B cell (primary cell): Measurements from ENCODE around the gene ETFDH. TPM values are rescaled to one million over a fixed set of nuclear protein-coding genes. Genes with fewer than 3 reads are reported as not detected.
"Not testable (repeated sequence)": the region's sequence is repeated elsewhere in the genome, so short reads cannot be mapped to it uniquely, and the experiment has no call there.

ENCODE experiments used
- ATAC-seq: fragments of 200-7000 bp; cut with Tn5 transposase; one replicate; pipeline ENCODE4 v1.10.0; 2021; ENCODE audit warnings: low read depth, mild to moderate bottlenecking, moderate number of reproducible peaks, moderate library complexity
- CTCF ChIA-PET: fragments of 350-600 bp; sonication (Branson Sonifier 250); formaldehyde crosslinking; loops from one replicate; lab custom pipeline; 2021; ENCODE audit warnings: antibody characterized with exemption, inconsistent platforms; lab: Charles Lee
- POLR2A ChIA-PET: fragments of 350-600 bp; sonication (Branson Sonifier 250); formaldehyde crosslinking; loops from one replicate; lab custom pipeline; 2021; ENCODE audit warnings: antibody characterized with exemption; lab: Charles Lee
- DNase-seq: peaks from one replicate; pipeline ENCODE4 v3.0.0; 2013
- H2AFZ ChIP-seq: 2 replicates; pipeline ENCODE4 v1.6.1; 2012; ENCODE audit warnings: mild to moderate bottlenecking, low read depth, low read length; ENCODE audit not compliant: insufficient read depth, poor library complexity, severe bottlenecking
- H3K27ac ChIP-seq, 2 donors: 1 replicate in 1 of 2; 2 replicates in 1 of 2; pipeline ENCODE4 v1.5.1; 2012 to 2013; ENCODE audit warnings: low read length in 2 of 2, mild to moderate bottlenecking in 2 of 2, moderate library complexity in 1 of 2
- H3K27me3 ChIP-seq, 4 experiments: fragments of 200-600 bp in 1 of 4; sonication (generic) in 1 of 4; replicated peaks in 1 of 4; 1 replicate in 2 of 4; 2 replicates in 2 of 4; pipeline versions ENCODE4 v1.6.1 to v1.7.0; 2013 to 2016; ENCODE audit warnings: low read length in 3 of 4, mild to moderate bottlenecking in 2 of 4, mixed read lengths in 1 of 4, moderate library complexity in 1 of 4; ENCODE audit not compliant: insufficient read depth in 4 of 4, control insufficient read depth in 3 of 4; ENCODE audit errors: control extremely low read depth in 1 of 4
- H3K36me3 ChIP-seq, 2 experiments: replicated peaks in 1 of 2; 1 replicate in 1 of 2; 2 replicates in 1 of 2; pipeline versions ENCODE4 v1.6.1 to v1.7.1; 2013; ENCODE audit warnings: low read length in 1 of 2; ENCODE audit not compliant: insufficient read depth in 2 of 2, control insufficient read depth in 1 of 2; ENCODE audit errors: control extremely low read depth in 1 of 2, extremely low read depth in 1 of 2
- H3K4me1 ChIP-seq, 2 donors: fragments of 200-600 bp in 1 of 2; sonication (generic) in 1 of 2; 1 replicate in 1 of 2; 2 replicates in 1 of 2; pipeline versions ENCODE4 v1.5.1 to v1.6.1; 2013 to 2017; ENCODE audit warnings: low read length in 2 of 2; ENCODE audit not compliant: control insufficient read depth in 2 of 2, insufficient read depth in 2 of 2
- H3K4me2 ChIP-seq: replicated peaks from 2 replicates; pipeline ENCODE3; 2012; ENCODE audit warnings: mild to moderate bottlenecking, low read depth, low read length; ENCODE audit not compliant: poor library complexity, severe bottlenecking
- H3K4me3 ChIP-seq, 5 experiments: fragments of 200-600 bp in 1 of 5; sonication (generic) in 1 of 5; 1 replicate in 3 of 5; 2 replicates in 2 of 5; pipeline versions ENCODE4 v1.5.1 to v1.7.0; 2011 to 2016; ENCODE audit warnings: low read length in 4 of 5, mild to moderate bottlenecking in 4 of 5, low read depth in 2 of 5, control low read depth in 1 of 5, moderate library complexity in 1 of 5; ENCODE audit not compliant: insufficient read depth in 1 of 5; ENCODE audit errors: control extremely low read depth in 1 of 5, extremely low read depth in 1 of 5
- H3K79me2 ChIP-seq: fragments of 200-600 bp; sonication (generic); one replicate; pipeline ENCODE4 v1.6.0; 2016; ENCODE audit warnings: low read length; ENCODE audit not compliant: control insufficient read depth, insufficient read depth
- H3K9ac ChIP-seq: fragments of 200-600 bp; sonication (generic); 2 replicates; pipeline ENCODE4 v1.6.1; 2017; ENCODE audit warnings: mild to moderate bottlenecking, low read length, moderate library complexity
- H3K9me3 ChIP-seq, 3 donors: one replicate each; pipeline versions ENCODE4 v1.6.1 to v1.7.1; 2013; ENCODE audit warnings: low read length in 2 of 3; ENCODE audit not compliant: control insufficient read depth in 2 of 3, insufficient read depth in 1 of 3; ENCODE audit errors: control extremely low read depth in 1 of 3
- H4K20me1 ChIP-seq: 2 replicates; pipeline ENCODE4 v1.6.0; 2012; ENCODE audit warnings: mild to moderate bottlenecking, low read length; ENCODE audit not compliant: insufficient read depth, control insufficient read depth, poor library complexity, severe bottlenecking
- H3K27ac Mint-ChIP-seq: one replicate; pipeline ENCODE4 v1.8.0; 2021; ENCODE audit warnings: mixed read lengths
- H3K27me3 Mint-ChIP-seq: one replicate; pipeline ENCODE4 v1.8.0; 2021; ENCODE audit warnings: mixed read lengths
- H3K4me1 Mint-ChIP-seq: one replicate; pipeline ENCODE4 v1.8.0; 2021; ENCODE audit warnings: mixed read lengths
- H3K4me3 Mint-ChIP-seq: one replicate; pipeline ENCODE4 v1.8.0; 2021; ENCODE audit warnings: mixed read lengths
- H3K9me3 Mint-ChIP-seq: one replicate; pipeline ENCODE4 v1.8.0; 2022; ENCODE audit warnings: mixed read lengths; ENCODE audit not compliant: insufficient read depth
- CTCF ChIP-seq: fragments of 200-600 bp; IDR thresholded peaks from one replicate; pipeline ENCODE4 v1.8.0; 2022; ENCODE audit warnings: antibody characterized with exemption, mild to moderate bottlenecking
- EZH2 ChIP-seq: IDR thresholded peaks from 2 replicates; pipeline ENCODE4 v1.6.1; 2012; ENCODE audit warnings: borderline replicate concordance, low read depth, mild to moderate bottlenecking, moderate library complexity, low read length; ENCODE audit not compliant: insufficient read depth, poor library complexity, severe bottlenecking
- WGBS: methylation state at CpG from one replicate; pipeline ENCODE4 v1.1.5; 2013; ENCODE audit warnings: missing lambda C conversion rate; ENCODE audit not compliant: insufficient coverage; 5-methylcytosine and 5-hydroxymethylcytosine counted together
- intact Hi-C: fragments of 100-400 bp; cut with micrococcal nuclease; formaldehyde crosslinking; loops from one replicate; pipeline ENCODE4 v1.10.0; 2022
- polyA plus RNA-seq: library from polyadenylated mRNA; depleted of rRNA; stranded (reverse); fragments of >200 nt; gene quantifications from 2 replicates; pipeline ENCODE4 v1.2.3, GENCODE V29; 2012
- total RNA-seq, 2 donors: library from RNA; stranded (reverse); fragments of 120-200 nt in 1 of 2; gene quantifications; 1 replicate in 1 of 2; 2 replicates in 1 of 2; pipeline versions ENCODE4 v1.2.3 to v1.2.4, GENCODE V29; 2013 to 2022

Gene ETFDH
- total and polyA plus RNA-seq, 2 donors (not counting 1 experiment from before 2014, with no cell fraction given) = 7.8 to 10.8 TPM

- Histone ChIP-seq H3K4me2 (no peak overlapping the region), H3K79me2 (no peaks in the 10 kb centered on the region), H3K4me3 (no peak overlapping the region), H3K27ac (no peak overlapping the region), H3K27me3 (no peaks in the 10 kb centered on the region), H4K20me1 (no peaks in the 10 kb centered on the region), H2AFZ (no peak overlapping the region), H3K9ac (no peak overlapping the region), H3K9me3 (no peaks in the 10 kb centered on the region), H3K4me1 (no peaks in the 10 kb centered on the region), H3K36me3 (peaks cover 4 to 6% of the 10 kb centered on the region in 2 experiments)
- CTCF ChIA-PET = no interaction called here
- ATAC-seq (no peak), DNase-seq (no peak)
- intact Hi-C loops = no loop called here
- TF ChIP-seq CTCF = no peak
- no peak for TF ChIP-seq EZH2
- Mint-ChIP-seq H3K4me3 (no peak overlapping the region), H3K9me3 (no peaks in the 10 kb centered on the region), H3K27ac (no peak overlapping the region), H3K27me3 (no peaks in the 10 kb centered on the region), H3K4me1 (no peaks in the 10 kb centered on the region)
- POLR2A ChIA-PET = no interaction called here
- 100% methylated on average over 1 of the region's 4 CpGs for WGBS
Observed at GRCh38 chr4:158704274-158704673, 32.2 kb downstream of the ETFDH start.

GRCh38 chr4:158710814-158711213 lies 38.7 kb downstream of the ETFDH start:
- no peaks in the 10 kb centered on the region for H3K4me1 Mint-ChIP-seq
- whole genome bisulfite sequencing = no CpG with 5 or more reads among the region's 1 CpG
- Histone ChIP-seq H3K27me3 (no peaks in the 10 kb centered on the region), H4K20me1 (no peaks in the 10 kb centered on the region), H3K27ac (no peak overlapping the region), H3K9me3 (no peaks in the 10 kb centered on the region), H3K4me2 (no peak overlapping the region), H3K79me2 (no peaks in the 10 kb centered on the region), H3K4me3 (no peak overlapping the region), H2AFZ (no peak overlapping the region), H3K4me1 (no peaks in the 10 kb centered on the region), H3K9ac (no peak overlapping the region), H3K36me3 (peaks cover 21 to 57% of the 10 kb centered on the region in 2 experiments)
- no peaks in the 10 kb centered on the region for H3K9me3 Mint-ChIP-seq
- H3K27me3 Mint-ChIP-seq = no peaks in the 10 kb centered on the region
- no peak overlapping the region for H3K4me3 Mint-ChIP-seq
- ChIA-PET CTCF (interaction anchor here (0.7 to 1.7 kb wide), 4 partner anchors 16 to 492 kb away, joined by 3 to 5 read pairs (median 3); no protein-coding TSS in a partner anchor), POLR2A (no interaction called here)
- DNase-seq (no peak), ATAC-seq (no peak)
- TF ChIP-seq CTCF = no peak
- no peak for TF ChIP-seq EZH2
- H3K27ac Mint-ChIP-seq = no peak overlapping the region
- intact Hi-C loops = no loop called here

GRCh38 chr4:158712622-158713021 lies 40.5 kb downstream of the ETFDH start:
- POLR2A ChIA-PET, H3K27me3 Mint-ChIP-seq, H4K20me1 ChIP-seq, H3K4me1 ChIP-seq, H2AFZ ChIP-seq, CTCF ChIA-PET, H3K4me3 ChIP-seq, ATAC-seq, H3K9ac ChIP-seq, DNase-seq, H3K4me2 ChIP-seq, H3K9me3 Mint-ChIP-seq, H3K4me1 Mint-ChIP-seq, H3K4me3 Mint-ChIP-seq, H3K79me2 ChIP-seq, H3K27ac ChIP-seq, intact Hi-C loops, H3K27ac Mint-ChIP-seq, H3K27me3 ChIP-seq, H3K9me3 ChIP-seq: not testable (repeated sequence)
- WGBS = 100% methylated on average over 1 of the region's 4 CpGs
- H3K36me3 ChIP-seq = peaks cover 21 to 67% of the 10 kb centered on the region in 2 experiments
